PC-9 (cell line): Measurements from ENCODE around the gene PHACTR4.

Experiments used
- CTCF ChIP-seq: fragments of 200-600 bp; sonication (generic); conservative IDR thresholded peaks from 2 replicates; pipeline ENCODE4 v1.6.1; 2017; ENCODE audit warnings: mixed run types, antibody characterized with exemption, mild to moderate bottlenecking, moderate library complexity
- EZH2 ChIP-seq: fragments of 200-600 bp; sonication (generic); IDR thresholded peaks from 2 replicates; pipeline ENCODE4 v1.8.0; 2017; ENCODE audit warnings: antibody characterized with exemption, low read depth

GRCh38 chr1:28535180-28535579 is 165.6 kb downstream of the PHACTR4 start:
- no peak for TF ChIP-seq CTCF
- TF ChIP-seq EZH2, result no peak
